Measurements from ENCODE around the gene PRSS1. TPM values are rescaled to one million over a fixed set of nuclear protein-coding genes. Genes with fewer than 3 reads are reported as not detected.

PRSS1 gene
- total RNA-seq, 1 experiment from 2014 or later, result not detected

DNA sequence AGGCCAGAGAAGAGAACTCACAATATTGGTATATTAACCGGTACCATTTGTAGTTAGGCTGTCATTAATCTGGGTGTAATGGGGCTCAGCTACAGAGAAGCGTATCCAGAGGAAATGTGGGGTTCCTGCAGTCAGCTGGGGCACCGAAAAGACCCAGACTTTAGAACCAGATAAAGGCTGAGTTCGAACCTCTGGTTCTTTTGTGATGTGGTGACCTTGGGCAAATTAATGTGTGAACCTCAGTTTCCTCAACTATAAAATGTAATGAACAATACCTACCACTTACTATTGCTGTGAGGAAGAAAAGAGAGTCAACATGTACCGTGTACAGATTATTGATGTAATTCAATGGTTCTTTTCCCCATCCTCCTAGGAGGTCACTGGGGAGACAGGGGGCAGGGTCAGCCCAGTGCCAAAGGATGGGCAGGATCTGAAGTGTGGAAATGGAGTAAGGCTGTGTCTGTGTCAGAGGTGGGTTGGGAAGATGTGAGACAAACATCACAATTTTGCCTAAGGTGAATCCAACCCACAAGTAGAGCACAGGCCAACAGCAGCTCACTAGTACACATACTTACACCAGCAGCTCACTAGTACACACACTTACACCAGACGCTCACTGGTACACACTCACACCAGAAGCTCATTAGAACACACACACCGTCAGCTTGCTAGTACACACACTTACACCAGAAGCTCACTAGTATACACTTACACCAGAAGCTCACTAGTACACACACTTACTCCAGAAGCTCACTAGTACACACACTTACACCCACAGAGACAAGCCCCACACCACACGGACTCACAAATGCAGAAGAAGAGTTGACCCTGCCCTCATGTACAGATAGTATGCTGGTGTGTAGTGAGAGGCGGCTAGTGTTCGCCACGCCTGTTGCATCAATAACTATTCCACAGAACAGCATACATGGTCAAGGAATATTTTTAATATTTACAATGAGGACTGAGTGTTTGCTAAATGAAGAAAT, 49.5 kb downstream of the PRSS1 start:
- no peaks in the 10 kb centered on the region for H3K9me3 ChIP-seq (ENCODE audit: low read depth, low read length, poor library complexity, severe bottlenecking)
- ChIA-PET CTCF (no interaction called here), POLR2A (ENCODE audit: low non-redundant PET) (no interaction called here)
- H3K27me3 ChIP-seq (replicated peaks; ENCODE audit: insufficient read depth, low read depth, low read length, poor library complexity), result peaks cover 78% of the 10 kb centered on the region
- no peak overlapping the region for H3K27ac ChIP-seq (ENCODE audit: low read depth, low read length, poor library complexity, severe bottlenecking)
- no peak for DNase-seq (ENCODE audit: low spot score)
- no peak for TF ChIP-seq EZH2 (IDR thresholded peaks at IDR 0.05; ENCODE audit: borderline replicate concordance, low read depth, low read length, poor library complexity, severe bottlenecking)
- TF ChIP-seq, protein P1, sequence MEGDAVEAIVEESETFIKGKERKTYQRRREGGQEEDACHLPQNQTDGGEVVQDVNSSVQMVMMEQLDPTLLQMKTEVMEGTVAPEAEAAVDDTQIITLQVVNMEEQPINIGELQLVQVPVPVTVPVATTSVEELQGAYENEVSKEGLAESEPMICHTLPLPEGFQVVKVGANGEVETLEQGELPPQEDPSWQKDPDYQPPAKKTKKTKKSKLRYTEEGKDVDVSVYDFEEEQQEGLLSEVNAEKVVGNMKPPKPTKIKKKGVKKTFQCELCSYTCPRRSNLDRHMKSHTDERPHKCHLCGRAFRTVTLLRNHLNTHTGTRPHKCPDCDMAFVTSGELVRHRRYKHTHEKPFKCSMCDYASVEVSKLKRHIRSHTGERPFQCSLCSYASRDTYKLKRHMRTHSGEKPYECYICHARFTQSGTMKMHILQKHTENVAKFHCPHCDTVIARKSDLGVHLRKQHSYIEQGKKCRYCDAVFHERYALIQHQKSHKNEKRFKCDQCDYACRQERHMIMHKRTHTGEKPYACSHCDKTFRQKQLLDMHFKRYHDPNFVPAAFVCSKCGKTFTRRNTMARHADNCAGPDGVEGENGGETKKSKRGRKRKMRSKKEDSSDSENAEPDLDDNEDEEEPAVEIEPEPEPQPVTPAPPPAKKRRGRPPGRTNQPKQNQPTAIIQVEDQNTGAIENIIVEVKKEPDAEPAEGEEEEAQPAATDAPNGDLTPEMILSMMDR (conservative IDR thresholded peaks at IDR 0.05; ENCODE audit: low read depth, low read length), result no peak
- intact Hi-C loops (cut with micrococcal nuclease; ENCODE audit: unreplicated experiment), result no loop called here
- no peak overlapping the region for H3K4me3 ChIP-seq (ENCODE audit: low read depth, low read length, poor library complexity, severe bottlenecking)
- no peaks in the 10 kb centered on the region for H3K36me3 ChIP-seq (ENCODE audit: insufficient read depth, low read length, poor library complexity, severe bottlenecking)
- no TSS peak for BruUV-seq (replicated peaks)
- H3K4me1 ChIP-seq (ENCODE audit: insufficient read depth, low read length, poor library complexity, severe bottlenecking), result no peaks in the 10 kb centered on the region

GRCh38 chr7:142799437-142799835, 50.2 kb downstream of the PRSS1 start:
- POLR2A ChIA-PET (ENCODE audit: low non-redundant PET), result no interaction called here
- Histone ChIP-seq H3K27ac (ENCODE audit: low read depth, low read length, poor library complexity, severe bottlenecking) (no peak overlapping the region), H3K4me1 (ENCODE audit: insufficient read depth, low read length, poor library complexity, severe bottlenecking) (no peaks in the 10 kb centered on the region), H3K9me3 (ENCODE audit: low read depth, low read length, poor library complexity, severe bottlenecking) (no peaks in the 10 kb centered on the region), H3K4me3 (ENCODE audit: low read depth, low read length, poor library complexity, severe bottlenecking) (no peak overlapping the region), H3K27me3 (replicated peaks; ENCODE audit: insufficient read depth, low read depth, low read length, poor library complexity) (peaks cover 71% of the 10 kb centered on the region), H3K36me3 (ENCODE audit: insufficient read depth, low read length, poor library complexity, severe bottlenecking) (no peaks in the 10 kb centered on the region)
- DNase-seq (ENCODE audit: low spot score), result no peak
- intact Hi-C loops (cut with micrococcal nuclease; ENCODE audit: unreplicated experiment), result no loop called here
- CTCF ChIA-PET, result no interaction called here
- BruUV-seq (replicated peaks), result no TSS peak
- TF ChIP-seq EZH2 (IDR thresholded peaks at IDR 0.05; ENCODE audit: borderline replicate concordance, low read depth, low read length, poor library complexity, severe bottlenecking), result no peak
- TF ChIP-seq, protein P1 (conservative IDR thresholded peaks at IDR 0.05; ENCODE audit: low read depth, low read length), result no peak

- H3K27ac ChIP-seq (ENCODE audit: low read depth, low read length, poor library complexity, severe bottlenecking), result no peak overlapping the region
- ChIA-PET POLR2A (ENCODE audit: low non-redundant PET) (no interaction called here), CTCF (no interaction called here)
- H3K4me1 ChIP-seq (ENCODE audit: insufficient read depth, low read length, poor library complexity, severe bottlenecking), result no peaks in the 10 kb centered on the region
- peaks cover 65% of the 10 kb centered on the region for H3K27me3 ChIP-seq (replicated peaks; ENCODE audit: insufficient read depth, low read depth, low read length, poor library complexity)
- H3K36me3 ChIP-seq (ENCODE audit: insufficient read depth, low read length, poor library complexity, severe bottlenecking), result no peaks in the 10 kb centered on the region
- DNase-seq (ENCODE audit: low spot score), result no peak
- BruUV-seq (replicated peaks), result no TSS peak
- intact Hi-C loops (cut with micrococcal nuclease; ENCODE audit: unreplicated experiment), result no loop called here
- TF ChIP-seq, protein P1 (conservative IDR thresholded peaks at IDR 0.05; ENCODE audit: low read depth, low read length), result no peak
- no peak for TF ChIP-seq EZH2 (IDR thresholded peaks at IDR 0.05; ENCODE audit: borderline replicate concordance, low read depth, low read length, poor library complexity, severe bottlenecking)
- H3K9me3 ChIP-seq (ENCODE audit: low read depth, low read length, poor library complexity, severe bottlenecking), result no peaks in the 10 kb centered on the region
- H3K4me3 ChIP-seq (ENCODE audit: low read depth, low read length, poor library complexity, severe bottlenecking), result no peak overlapping the region
Measured at GRCh38 chr7:142800088-142800487, 50.8 kb downstream of the PRSS1 start.

All from A673 (cell line).